ENCODE results near the gene STOX2. TPM values are rescaled to one million over a fixed set of nuclear protein-coding genes. Genes with fewer than 3 reads are reported as not detected.

STOX2 gene
- total RNA-seq, 1 donor from 2014 or later: 1.9 TPM

GRCh38 chr4:183878251-183878970 is 26.7 kb upstream of the STOX2 start:
- no peak for TF ChIP-seq CTCF (IDR thresholded peaks at IDR 0.05)
- peaks cover 6% of the 10 kb centered on the region for H3K4me1 Mint-ChIP-seq (ENCODE audit: low read depth)
- H3K36me3 Mint-ChIP-seq (ENCODE audit: low read depth): no peaks in the 10 kb centered on the region
- no peaks in the 10 kb centered on the region for H3K9me3 Mint-ChIP-seq (ENCODE audit: low read depth)
- no peak overlapping the region for H3K4me3 Mint-ChIP-seq (ENCODE audit: unreplicated experiment)
- DNase-seq (ENCODE audit: low spot score): no peak
- no peak overlapping the region for H3K27ac Mint-ChIP-seq (ENCODE audit: unreplicated experiment)
- H3K27me3 Mint-ChIP-seq (ENCODE audit: low read depth): peaks cover 16% of the 10 kb centered on the region

DNA sequence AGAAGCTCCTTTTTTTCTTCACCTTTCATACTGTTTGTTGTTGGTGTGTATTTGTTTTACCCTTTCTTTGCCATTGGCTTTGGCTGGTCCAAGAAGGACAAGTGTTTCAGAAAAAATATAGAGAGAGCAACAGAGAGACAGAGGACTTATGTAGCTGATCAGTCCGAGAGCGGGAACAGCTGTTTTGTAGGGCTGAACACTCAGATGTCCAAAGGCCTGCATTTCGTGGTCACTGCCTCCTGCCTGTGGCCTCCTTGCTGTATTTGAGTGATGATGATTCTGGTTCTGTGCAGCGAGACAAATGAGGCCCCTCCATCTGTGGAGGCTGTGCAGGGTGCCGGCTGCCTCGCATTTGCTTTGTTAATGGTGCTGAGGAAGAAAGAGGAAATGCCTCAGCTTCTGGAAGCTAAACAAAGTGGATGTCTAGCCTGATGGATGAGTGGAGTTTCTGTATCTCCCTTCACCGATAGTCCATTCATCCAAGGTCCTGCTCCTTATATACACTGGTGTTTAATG is 19.8 kb upstream of the STOX2 start:
- no peaks in the 10 kb centered on the region for H3K9me3 Mint-ChIP-seq (ENCODE audit: low read depth)
- H3K4me3 Mint-ChIP-seq (ENCODE audit: unreplicated experiment): no peak overlapping the region
- H3K27me3 Mint-ChIP-seq (ENCODE audit: low read depth): peaks cover 20% of the 10 kb centered on the region
- DNase-seq (ENCODE audit: low spot score): no peak
- no peaks in the 10 kb centered on the region for H3K4me1 Mint-ChIP-seq (ENCODE audit: low read depth)
- no peak overlapping the region for H3K27ac Mint-ChIP-seq (ENCODE audit: unreplicated experiment)
- no peak for TF ChIP-seq CTCF (IDR thresholded peaks at IDR 0.05)
- no peaks in the 10 kb centered on the region for H3K36me3 Mint-ChIP-seq (ENCODE audit: low read depth)

- Mint-ChIP-seq H3K9me3 (ENCODE audit: low read depth) (no peaks in the 10 kb centered on the region), H3K4me3 (ENCODE audit: unreplicated experiment) (no peak overlapping the region), H3K36me3 (ENCODE audit: low read depth) (no peaks in the 10 kb centered on the region), H3K4me1 (ENCODE audit: low read depth) (no peaks in the 10 kb centered on the region), H3K27me3 (ENCODE audit: low read depth) (peaks cover 9% of the 10 kb centered on the region), H3K27ac (ENCODE audit: unreplicated experiment) (no peak overlapping the region)
- no peak for TF ChIP-seq CTCF (IDR thresholded peaks at IDR 0.05)
- no peak for DNase-seq (ENCODE audit: low spot score)
These were observed 17.8 kb upstream of the STOX2 start for GRCh38 chr4:183887351-183887750.

- no peak for TF ChIP-seq CTCF (IDR thresholded peaks at IDR 0.05)
- DNase-seq (ENCODE audit: low spot score): no peak
- Mint-ChIP-seq H3K27ac (ENCODE audit: unreplicated experiment) (no peak overlapping the region), H3K27me3 (ENCODE audit: low read depth) (peaks cover 6% of the 10 kb centered on the region), H3K36me3 (ENCODE audit: low read depth) (no peaks in the 10 kb centered on the region), H3K4me1 (ENCODE audit: low read depth) (no peaks in the 10 kb centered on the region), H3K4me3 (ENCODE audit: unreplicated experiment) (no peak overlapping the region), H3K9me3 (ENCODE audit: low read depth) (no peaks in the 10 kb centered on the region)
These were observed 16.5 kb upstream of the STOX2 start for GRCh38 chr4:183888564-183888963.

GRCh38 chr4:183889190-183889589 is 15.9 kb upstream of the STOX2 start:
- Mint-ChIP-seq H3K9me3 (ENCODE audit: low read depth) (no peaks in the 10 kb centered on the region), H3K36me3 (ENCODE audit: low read depth) (no peaks in the 10 kb centered on the region), H3K4me3 (ENCODE audit: unreplicated experiment) (no peak overlapping the region), H3K27ac (ENCODE audit: unreplicated experiment) (no peak overlapping the region), H3K27me3 (ENCODE audit: low read depth) (peaks cover 6% of the 10 kb centered on the region), H3K4me1 (ENCODE audit: low read depth) (no peaks in the 10 kb centered on the region)
- no peak for DNase-seq (ENCODE audit: low spot score)
- no peak for TF ChIP-seq CTCF (IDR thresholded peaks at IDR 0.05)
